ENCODE results near the gene FREM2. TPM values are rescaled to one million over a fixed set of nuclear protein-coding genes. Genes with fewer than 3 reads are reported as not detected.

The FREM2 gene
- total RNA-seq, 2 experiments from 2014 or later = not detected

DNA sequence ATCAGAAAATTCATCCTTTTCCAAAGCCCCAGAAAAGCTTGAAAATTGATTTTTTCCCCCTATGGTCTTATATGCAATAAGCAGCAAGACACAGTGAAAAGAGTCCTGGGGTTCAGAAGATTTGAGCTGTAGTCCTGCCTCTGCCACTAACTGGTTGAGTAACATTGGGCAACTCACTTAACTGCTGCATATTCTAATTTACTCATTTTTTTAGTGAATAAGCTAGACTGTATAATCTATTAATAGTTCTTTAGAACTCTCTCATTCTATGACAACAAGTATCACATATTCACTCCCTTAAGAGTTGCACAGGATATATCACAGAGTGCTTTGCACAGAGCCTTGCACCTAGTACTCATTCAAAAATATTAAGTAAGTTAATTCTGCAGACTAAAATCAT is 192.9 kb downstream of the FREM2 start:
- TF ChIP-seq, protein P1, sequence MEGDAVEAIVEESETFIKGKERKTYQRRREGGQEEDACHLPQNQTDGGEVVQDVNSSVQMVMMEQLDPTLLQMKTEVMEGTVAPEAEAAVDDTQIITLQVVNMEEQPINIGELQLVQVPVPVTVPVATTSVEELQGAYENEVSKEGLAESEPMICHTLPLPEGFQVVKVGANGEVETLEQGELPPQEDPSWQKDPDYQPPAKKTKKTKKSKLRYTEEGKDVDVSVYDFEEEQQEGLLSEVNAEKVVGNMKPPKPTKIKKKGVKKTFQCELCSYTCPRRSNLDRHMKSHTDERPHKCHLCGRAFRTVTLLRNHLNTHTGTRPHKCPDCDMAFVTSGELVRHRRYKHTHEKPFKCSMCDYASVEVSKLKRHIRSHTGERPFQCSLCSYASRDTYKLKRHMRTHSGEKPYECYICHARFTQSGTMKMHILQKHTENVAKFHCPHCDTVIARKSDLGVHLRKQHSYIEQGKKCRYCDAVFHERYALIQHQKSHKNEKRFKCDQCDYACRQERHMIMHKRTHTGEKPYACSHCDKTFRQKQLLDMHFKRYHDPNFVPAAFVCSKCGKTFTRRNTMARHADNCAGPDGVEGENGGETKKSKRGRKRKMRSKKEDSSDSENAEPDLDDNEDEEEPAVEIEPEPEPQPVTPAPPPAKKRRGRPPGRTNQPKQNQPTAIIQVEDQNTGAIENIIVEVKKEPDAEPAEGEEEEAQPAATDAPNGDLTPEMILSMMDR (IDR thresholded peaks at IDR 0.05) = no peak
- H3K27ac Mint-ChIP-seq = no peak overlapping the region
- DNase-seq = no peak
- no peak overlapping the region for H3K4me3 Mint-ChIP-seq
- intact Hi-C loops (cut with micrococcal nuclease) = no loop called here
- peaks cover 6% of the 10 kb centered on the region for H3K27me3 Mint-ChIP-seq
- ATAC-seq = no peak
- H3K4me1 Mint-ChIP-seq (ENCODE audit: low read depth) = no peaks in the 10 kb centered on the region
- CTCF ChIA-PET = no interaction called here
- no peaks in the 10 kb centered on the region for H3K9me3 Mint-ChIP-seq
- POLR2A ChIA-PET = no interaction called here
- H3K36me3 Mint-ChIP-seq (ENCODE audit: low read depth) = no peaks in the 10 kb centered on the region

DNA sequence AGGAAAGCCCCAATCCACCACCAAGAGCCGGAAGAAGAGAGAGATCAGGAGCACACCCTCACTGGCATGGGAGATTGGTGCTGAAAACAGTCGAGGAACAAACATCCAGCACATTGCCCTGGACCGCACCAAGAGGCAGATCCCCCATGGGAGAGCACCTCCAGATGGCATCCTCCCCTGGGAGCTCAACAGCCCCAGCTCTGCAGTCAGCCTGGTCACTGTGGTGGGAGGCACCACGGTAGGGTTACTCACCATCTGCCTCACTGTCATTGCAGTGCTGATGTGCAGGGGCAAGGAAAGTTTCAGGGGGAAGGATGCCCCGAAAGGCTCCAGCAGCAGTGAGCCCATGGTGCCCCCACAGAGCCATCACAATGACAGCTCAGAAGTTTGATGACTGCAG is 193.5 kb downstream of the FREM2 start:
- peaks cover 6% of the 10 kb centered on the region for H3K27me3 Mint-ChIP-seq
- no peaks in the 10 kb centered on the region for H3K36me3 Mint-ChIP-seq (ENCODE audit: low read depth)
- no peak overlapping the region for H3K4me3 Mint-ChIP-seq
- TF ChIP-seq, protein P1 (IDR thresholded peaks at IDR 0.05) = no peak
- CTCF ChIA-PET = no interaction called here
- no peaks in the 10 kb centered on the region for H3K4me1 Mint-ChIP-seq (ENCODE audit: low read depth)
- POLR2A ChIA-PET = no interaction called here
- DNase-seq = no peak
- intact Hi-C loops (cut with micrococcal nuclease) = no loop called here
- H3K27ac Mint-ChIP-seq = no peak overlapping the region
- ATAC-seq = no peak
- no peaks in the 10 kb centered on the region for H3K9me3 Mint-ChIP-seq

DNA sequence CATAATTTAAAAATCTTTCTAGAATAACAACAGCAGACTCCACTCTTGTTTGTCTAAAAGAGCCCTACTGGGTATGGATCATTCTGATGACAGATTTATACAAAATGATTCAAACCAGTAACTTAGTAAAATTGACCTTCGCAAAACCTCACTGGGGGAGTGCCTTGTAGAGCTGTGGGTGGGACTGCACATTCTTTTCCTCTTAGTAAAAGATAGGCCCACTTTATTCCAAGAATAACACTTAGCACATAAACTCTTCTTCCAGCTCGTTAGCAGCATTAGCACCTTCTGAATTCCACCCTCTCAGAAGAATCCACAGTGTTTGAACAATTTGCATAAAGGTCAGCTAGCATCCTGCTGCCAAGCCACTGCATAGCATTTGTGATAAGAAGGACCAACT is 196.9 kb downstream of the FREM2 start:
- H3K36me3 Mint-ChIP-seq (ENCODE audit: low read depth) = no peaks in the 10 kb centered on the region
- H3K4me1 Mint-ChIP-seq (ENCODE audit: low read depth) = no peaks in the 10 kb centered on the region
- TF ChIP-seq, protein P1 (IDR thresholded peaks at IDR 0.05) = no peak
- peaks cover 9% of the 10 kb centered on the region for H3K27me3 Mint-ChIP-seq
- ATAC-seq (no peak), DNase-seq (no peak)
- H3K9me3 Mint-ChIP-seq = no peaks in the 10 kb centered on the region
- intact Hi-C loops (cut with micrococcal nuclease) = no loop called here
- POLR2A ChIA-PET = no interaction called here
- no peak overlapping the region for H3K4me3 Mint-ChIP-seq
- CTCF ChIA-PET = interaction anchor here (0.6 to 2.6 kb wide), 4 partner anchors 11 to 77 kb away, joined by 3 to 13 read pairs (median 3); no protein-coding TSS in a partner anchor
- H3K27ac Mint-ChIP-seq = no peak overlapping the region

DNA sequence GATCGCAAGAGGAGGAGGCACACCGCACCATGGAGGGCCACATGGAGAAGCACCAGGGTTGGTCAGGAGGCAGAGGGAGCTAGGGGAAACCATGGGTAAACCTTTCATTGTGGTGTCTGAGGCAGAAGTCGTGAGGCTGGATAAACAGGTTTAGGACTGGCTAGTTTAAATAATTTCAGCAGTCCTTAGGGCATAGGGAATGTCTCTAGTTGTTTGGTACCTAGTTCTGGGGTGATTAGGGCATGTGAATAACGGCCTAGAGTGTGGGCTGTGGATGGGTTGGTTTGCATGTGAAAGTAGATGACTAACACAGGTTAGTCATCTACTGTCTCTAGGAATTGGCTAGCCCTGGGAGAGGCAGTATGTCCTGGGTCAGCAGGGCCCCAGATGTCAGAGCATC is 201.4 kb downstream of the FREM2 start:
- no peaks in the 10 kb centered on the region for H3K9me3 Mint-ChIP-seq
- DNase-seq = no peak
- ChIA-PET CTCF (no interaction called here), POLR2A (no interaction called here)
- no peaks in the 10 kb centered on the region for H3K4me1 Mint-ChIP-seq (ENCODE audit: low read depth)
- H3K4me3 Mint-ChIP-seq = no peak overlapping the region
- intact Hi-C loops (cut with micrococcal nuclease) = no loop called here
- peaks cover 15% of the 10 kb centered on the region for H3K27me3 Mint-ChIP-seq
- no peak overlapping the region for H3K27ac Mint-ChIP-seq
- peak; percentile 65 for ATAC-seq
- H3K36me3 Mint-ChIP-seq (ENCODE audit: low read depth) = no peaks in the 10 kb centered on the region
- TF ChIP-seq, protein P1 (IDR thresholded peaks at IDR 0.05) = no peak

DNA sequence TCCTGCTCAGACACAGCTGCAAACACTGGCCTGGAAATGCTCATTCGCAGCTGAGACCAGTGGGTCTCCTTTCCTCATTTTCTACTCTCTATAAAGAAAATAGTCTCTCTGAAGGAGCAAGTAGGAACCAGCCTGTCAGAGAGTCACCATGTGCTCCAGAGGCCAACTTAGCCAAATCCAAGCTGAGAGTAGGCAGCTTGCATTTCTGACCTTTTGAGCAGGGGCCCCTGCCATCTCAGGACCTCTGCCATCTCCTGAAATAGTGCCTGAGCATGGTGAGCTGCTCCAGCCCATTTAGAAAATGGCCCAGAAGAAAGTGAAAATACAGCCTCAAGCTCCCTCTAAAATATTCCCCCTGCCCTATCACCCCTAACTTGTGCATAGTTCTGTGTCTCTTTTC is 208.2 kb downstream of the FREM2 start:
- CTCF ChIA-PET = no interaction called here
- DNase-seq (no peak), ATAC-seq (no peak)
- POLR2A ChIA-PET = no interaction called here
- H3K27ac Mint-ChIP-seq = no peak overlapping the region
- intact Hi-C loops (cut with micrococcal nuclease) = no loop called here
- peaks cover 6% of the 10 kb centered on the region for H3K27me3 Mint-ChIP-seq
- H3K4me1 Mint-ChIP-seq (ENCODE audit: low read depth) = no peaks in the 10 kb centered on the region
- no peaks in the 10 kb centered on the region for H3K36me3 Mint-ChIP-seq (ENCODE audit: low read depth)
- no peaks in the 10 kb centered on the region for H3K9me3 Mint-ChIP-seq
- H3K4me3 Mint-ChIP-seq = no peak overlapping the region
- TF ChIP-seq, protein P1 (IDR thresholded peaks at IDR 0.05) = no peak
